ENCODE measurements around the gene LRRC46.
A peak's percentile ranks its signal among the peaks of the same experiment; 100 is the strongest.

The LRRC46 gene

GRCh38 chr17:47831003-47831933 lies at the start of gene LRRC46, which contains the start of gene MRPL10:
Gene LRRC46, plus strand, starts transcription at chr17:47831670. Its CDS starts 320 bp downstream, at chr17:47831990.
Gene MRPL10, minus strand, starts transcription at chr17:47831541. Its CDS starts 30 bp downstream, at chr17:47831511.
- TF ChIP-seq CTCF (IDR thresholded peaks at IDR 0.05; ENCODE audit: low read depth, low read length, missing control alignments) = peak; percentile 25
- H3K4me3 ChIP-seq (ENCODE audit: low read depth, low read length) = peak within 1 kb of the TSS; percentile 82
- DNase-seq (ENCODE audit: low read depth) = peak; percentile 66

- no peak for DNase-seq (ENCODE audit: low read depth)
- no peak for TF ChIP-seq CTCF (IDR thresholded peaks at IDR 0.05; ENCODE audit: low read depth, low read length, missing control alignments)
Observed at GRCh38 chr17:47785538-47786123, 45.8 kb upstream of the LRRC46 start.

GRCh38 chr17:47789611-47790561 lies 41.6 kb upstream of the LRRC46 start:
- H3K4me3 ChIP-seq (ENCODE audit: low read depth, low read length) = no peak overlapping the region
- no peak for DNase-seq (ENCODE audit: low read depth)

More at GRCh38 chr17:47785538-47786123, 45.8 kb upstream of the LRRC46 start:
- H3K4me3 ChIP-seq (ENCODE audit: low read depth, low read length) = no peak overlapping the region

GRCh38 chr17:47791025-47791424 lies 40.4 kb upstream of the LRRC46 start:
- no peak overlapping the region for H3K4me3 ChIP-seq (ENCODE audit: low read depth, low read length)
- no peak for DNase-seq (ENCODE audit: low read depth)
- no peak for TF ChIP-seq CTCF (IDR thresholded peaks at IDR 0.05; ENCODE audit: low read depth, low read length, missing control alignments)

More at GRCh38 chr17:47789611-47790561, 41.6 kb upstream of the LRRC46 start:
- TF ChIP-seq CTCF (IDR thresholded peaks at IDR 0.05; ENCODE audit: low read depth, low read length, missing control alignments) = peak; percentile 60

- DNase-seq (ENCODE audit: low read depth) = no peak
- TF ChIP-seq CTCF (IDR thresholded peaks at IDR 0.05; ENCODE audit: low read depth, low read length, missing control alignments) = no peak
Observed at GRCh38 chr17:47792457-47792856, 39.0 kb upstream of the LRRC46 start.

GRCh38 chr17:47792979-47793378 lies 38.5 kb upstream of the LRRC46 start:
- no peak for TF ChIP-seq CTCF (IDR thresholded peaks at IDR 0.05; ENCODE audit: low read depth, low read length, missing control alignments)
- no peak for DNase-seq (ENCODE audit: low read depth)
- no peak overlapping the region for H3K4me3 ChIP-seq (ENCODE audit: low read depth, low read length)

More at GRCh38 chr17:47792457-47792856, 39.0 kb upstream of the LRRC46 start:
- H3K4me3 ChIP-seq (ENCODE audit: low read depth, low read length) = no peak overlapping the region

Measured in GM12864 (cell line).